HUDEP-2 (cell line): ENCODE results near the gene TXNL1.

Experiments
- DNase-seq, 76 experiments: peaks; one replicate each; lab custom pipeline; 2025; ENCODE audit not compliant: unreplicated experiment in 76 of 76; lab: John Stamatoyannopoulos, UW

The TXNL1 gene

DNA sequence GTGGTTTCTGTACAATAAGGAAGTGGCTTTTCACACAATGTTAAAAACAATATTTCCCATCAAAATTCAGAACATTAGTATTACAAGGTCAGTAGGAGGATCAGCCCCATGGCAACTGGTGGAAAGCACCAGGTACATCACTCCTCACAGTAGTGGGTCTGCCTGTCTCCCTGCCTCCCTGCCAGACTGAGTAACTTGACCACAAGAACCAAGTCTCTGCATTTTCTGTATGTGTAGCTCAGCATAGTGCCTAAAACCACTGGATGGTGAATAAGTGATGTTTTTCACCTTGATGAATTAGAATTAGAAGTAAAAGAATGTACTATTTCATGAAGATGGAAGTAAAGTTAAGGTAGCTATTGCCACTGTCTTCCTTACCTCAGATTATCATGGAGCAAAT is 8.7 kb upstream of the TXNL1 start:
- DNase-seq, result no peak

DNA sequence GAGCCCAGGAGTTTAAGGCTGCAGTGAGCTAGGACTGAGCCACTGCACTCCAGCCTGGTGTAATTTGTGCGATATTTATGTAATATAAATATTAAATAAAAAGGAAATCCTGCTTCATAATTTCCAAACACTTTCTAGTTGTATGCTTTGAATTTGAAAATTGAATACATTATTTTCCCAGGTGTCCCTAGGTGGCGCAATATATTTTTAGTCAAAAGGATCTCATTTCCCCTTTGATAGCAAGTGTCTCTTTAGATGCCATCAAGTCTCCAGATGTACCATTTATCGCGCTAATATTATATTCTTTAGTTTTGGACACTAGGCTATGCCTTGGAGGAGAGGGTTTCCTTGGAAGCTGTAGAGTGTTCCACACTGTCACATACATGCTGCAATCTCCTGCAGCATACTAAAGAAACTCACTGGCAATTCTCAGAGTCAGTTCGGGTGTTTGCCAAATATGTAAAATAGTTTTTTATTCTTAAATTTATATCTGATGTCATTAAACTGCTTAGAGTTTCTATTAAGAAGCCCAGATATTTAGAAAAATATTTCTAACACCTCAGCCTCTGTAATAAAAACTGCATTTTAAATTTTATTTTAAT is 7.1 kb upstream of the TXNL1 start:
- peak in 16 of 76 experiments; percentile 1 to 53 (median 22) for DNase-seq

DNA sequence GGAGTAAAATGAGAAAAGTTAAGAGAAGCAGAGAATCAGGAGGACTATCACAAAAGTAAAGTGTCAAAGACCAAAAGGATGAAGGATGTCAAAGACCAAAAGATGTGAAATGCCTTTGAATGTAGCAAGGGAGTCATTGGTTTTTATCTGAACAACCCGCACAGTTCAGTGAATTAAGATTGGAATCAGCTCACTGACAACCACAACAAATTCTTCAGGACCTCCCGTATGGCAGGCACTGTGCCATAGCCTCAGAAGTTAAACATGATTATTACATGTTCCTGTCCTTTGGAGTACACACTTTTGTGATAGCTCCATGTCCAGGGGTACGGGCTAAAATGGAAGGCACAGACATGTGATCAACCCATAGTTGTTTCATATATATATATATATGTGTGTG is 5.0 kb upstream of the TXNL1 start:
- peak in 51 of 76 experiments; percentile 1 to 77 (median 41) for DNase-seq

DNA sequence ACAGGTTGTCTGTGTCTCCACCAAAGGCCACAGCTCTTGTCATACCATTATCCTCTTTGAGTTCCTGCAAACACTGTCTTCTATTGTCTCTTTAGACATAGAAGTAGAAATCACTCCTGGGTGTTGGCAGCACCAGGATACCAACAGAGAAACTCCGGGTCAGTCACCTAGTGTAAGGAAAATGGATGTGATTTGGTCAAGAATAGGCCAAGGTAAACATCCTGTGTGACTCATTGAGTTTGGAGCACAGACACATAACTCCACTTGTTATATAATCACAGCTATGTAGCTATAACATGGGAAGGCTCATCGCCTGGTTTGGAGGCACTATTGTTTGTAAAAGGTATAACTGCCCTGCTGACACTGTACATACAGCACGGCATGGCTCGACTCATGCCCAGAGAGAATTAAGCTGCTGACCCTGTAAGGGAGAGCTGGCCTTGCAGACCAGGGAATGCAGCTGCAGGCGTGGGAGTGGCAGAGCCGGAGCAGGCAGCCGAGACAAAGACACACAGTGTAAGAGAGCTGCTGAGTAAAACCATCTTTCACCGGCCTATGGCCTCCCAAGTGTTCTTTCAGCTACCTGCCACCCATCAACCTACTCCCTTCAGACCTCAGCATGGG is 3.4 kb upstream of the TXNL1 start:
- DNase-seq, result no peak

DNA sequence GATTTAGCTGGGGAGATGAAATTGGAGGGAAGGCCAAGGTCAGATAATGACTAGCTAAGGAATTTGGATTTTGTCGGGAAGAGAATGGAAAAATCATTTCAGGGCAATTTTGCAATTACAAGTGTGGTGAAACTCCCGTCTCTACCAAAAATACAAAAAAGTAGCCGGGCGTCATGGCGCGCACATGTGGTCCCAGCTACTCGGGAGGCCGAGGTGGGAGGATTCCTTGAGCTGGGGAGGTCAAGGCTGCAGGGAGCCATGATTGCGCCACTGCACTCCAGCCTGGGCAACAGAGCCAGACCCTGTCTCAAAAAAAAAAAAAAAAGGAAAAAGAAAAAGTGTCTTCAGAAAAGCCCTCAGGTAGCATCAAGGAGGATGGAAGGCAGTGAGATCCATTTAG is 1.2 kb upstream of the TXNL1 start:
- DNase-seq, result no peak

DNA sequence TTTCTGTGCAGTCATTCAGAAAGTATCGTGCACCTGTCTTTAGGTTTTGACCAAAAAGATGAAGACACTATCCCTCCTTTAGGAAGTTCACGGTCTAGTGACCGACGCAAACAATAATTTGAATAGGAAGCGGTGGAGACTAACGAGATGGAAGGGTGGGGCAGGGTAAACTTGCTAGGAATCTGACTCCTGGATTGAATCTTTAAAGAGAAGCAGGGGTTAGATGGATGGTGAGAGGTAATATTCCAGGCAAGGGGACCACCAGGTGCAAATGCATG is 651 bp upstream of the TXNL1 start:
- DNase-seq, result peak in 1 of 76 experiments; percentile 55

DNA sequence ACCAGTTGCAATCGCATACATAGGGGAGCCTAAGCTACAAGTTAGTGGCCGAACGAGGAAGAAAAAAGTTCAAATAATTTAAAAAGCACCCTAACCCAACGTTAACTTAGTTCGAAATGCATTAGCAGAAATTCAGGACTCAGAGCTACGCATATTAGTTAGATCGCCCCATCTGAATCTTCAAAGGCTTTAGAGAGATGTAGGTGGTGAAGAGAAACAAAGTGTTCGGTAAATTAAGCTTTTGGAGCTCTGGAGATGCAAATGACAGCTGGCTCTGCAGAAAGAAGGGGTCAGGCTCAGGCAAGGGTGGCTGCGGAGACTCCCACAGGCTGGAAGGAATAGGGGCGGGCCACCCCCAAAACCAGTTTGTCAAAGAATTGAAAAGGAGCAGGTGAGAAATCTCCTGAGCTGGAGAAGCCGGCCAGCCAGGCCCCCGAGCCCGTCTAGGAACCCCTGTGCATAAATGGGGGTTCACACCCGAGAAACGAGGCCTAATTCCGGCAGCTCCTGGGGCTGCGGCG is 621 bp downstream of the TXNL1 start:
- peak in 16 of 76 experiments; percentile 1 to 90 (median 31) for DNase-seq

DNA sequence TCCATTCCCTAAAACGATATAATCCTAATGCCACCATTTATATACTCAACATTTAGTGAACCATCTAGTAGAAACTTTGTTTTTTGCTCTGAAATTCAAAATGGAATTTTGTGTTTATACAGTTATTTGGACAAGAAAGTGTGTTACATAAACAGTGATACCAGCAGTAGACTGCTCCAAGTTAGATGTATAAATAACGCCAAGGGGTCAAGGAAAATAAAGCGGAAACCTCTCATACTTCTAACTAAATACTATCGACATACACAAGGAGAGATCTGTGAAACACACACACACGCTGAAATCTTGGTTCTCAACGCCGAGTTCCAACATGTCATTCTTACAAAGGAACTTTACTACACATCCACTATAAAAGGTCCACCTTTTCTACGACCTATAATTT is 1.2 kb downstream of the TXNL1 start:
- peak in 3 of 76 experiments; percentile 11 to 45 (median 20) for DNase-seq

DNA sequence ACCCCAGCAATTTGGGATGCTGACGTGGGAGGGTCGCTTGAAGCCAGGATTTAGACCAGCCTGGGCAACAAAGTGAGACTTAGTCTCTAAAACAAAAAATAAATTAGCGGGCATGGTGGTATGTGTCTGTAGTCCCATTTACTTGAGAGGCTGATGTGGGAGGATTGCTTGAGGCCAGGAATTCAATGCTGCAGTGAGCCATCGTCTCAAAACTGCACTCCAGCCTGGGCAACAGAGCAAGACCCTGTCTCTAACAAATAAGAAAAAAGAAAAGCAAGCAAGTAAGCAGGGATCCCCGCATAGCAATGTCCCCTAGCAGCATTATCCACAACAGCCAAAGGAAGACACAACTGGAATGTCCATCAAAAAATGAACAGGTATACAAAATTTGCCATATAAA is 3.4 kb downstream of the TXNL1 start:
- DNase-seq, result no peak

DNA sequence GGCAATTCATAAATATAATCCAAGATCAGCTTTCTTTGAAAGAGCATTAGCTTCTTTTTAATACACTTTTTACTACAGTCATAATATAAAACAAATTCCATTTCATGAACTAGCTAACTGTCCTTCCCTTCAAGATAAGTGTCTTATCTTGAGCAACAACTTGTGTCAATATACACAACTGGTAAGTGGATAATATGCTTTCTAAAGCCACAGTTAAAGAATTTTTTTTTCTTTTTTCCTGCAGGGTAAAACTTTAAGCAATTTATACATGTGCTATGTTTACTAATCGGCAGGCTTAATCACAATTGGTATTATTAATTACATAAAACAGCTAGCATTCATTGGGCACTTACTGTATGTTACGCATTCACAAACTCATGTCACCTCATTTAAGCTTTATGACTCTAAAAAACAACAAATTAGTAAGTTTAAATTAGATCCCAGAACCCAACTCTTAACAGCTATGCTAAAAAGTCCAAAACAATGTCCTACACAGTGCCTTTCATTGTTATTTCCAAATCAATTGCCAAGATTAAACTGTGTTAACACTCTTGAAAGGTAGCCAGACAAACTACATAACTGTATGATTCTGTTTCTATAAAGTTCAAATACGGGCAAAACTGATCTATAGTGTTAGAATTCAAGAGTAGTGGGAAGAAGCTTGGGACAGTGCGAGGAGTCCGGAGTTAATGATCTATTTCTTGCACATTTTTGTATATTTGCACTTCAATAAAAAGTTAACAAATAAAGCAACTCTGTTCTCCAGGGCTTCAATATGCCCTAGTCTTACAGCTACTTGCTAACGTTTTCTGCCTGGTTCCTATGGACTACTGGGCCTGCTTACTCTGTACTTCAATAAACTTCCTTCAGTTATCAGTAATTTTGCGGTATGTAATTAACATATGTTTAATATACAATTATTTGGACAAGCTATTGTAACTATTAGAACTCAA is 6.0 kb downstream of the TXNL1 start:
- peak in 27 of 76 experiments; percentile 2 to 76 (median 27) for DNase-seq

DNA sequence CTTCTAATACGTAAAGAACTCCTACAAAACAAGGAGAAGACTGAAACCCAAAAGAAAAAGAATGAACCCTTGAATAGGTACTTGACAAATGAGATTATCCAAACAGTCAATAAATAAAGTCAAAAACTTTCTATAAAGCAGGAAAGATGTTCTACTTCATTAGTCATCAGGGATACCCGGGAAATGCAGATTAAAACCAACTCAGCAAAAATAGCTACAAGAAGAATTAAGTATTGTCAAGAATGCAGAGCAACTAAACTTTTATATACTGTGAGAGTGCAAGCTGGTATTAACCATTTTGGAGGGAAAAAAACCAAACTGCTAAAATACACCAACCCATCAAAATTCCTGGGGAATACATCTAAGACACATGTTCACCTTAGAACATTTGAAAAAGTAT is 10.4 kb downstream of the TXNL1 start:
- no peak for DNase-seq

DNA sequence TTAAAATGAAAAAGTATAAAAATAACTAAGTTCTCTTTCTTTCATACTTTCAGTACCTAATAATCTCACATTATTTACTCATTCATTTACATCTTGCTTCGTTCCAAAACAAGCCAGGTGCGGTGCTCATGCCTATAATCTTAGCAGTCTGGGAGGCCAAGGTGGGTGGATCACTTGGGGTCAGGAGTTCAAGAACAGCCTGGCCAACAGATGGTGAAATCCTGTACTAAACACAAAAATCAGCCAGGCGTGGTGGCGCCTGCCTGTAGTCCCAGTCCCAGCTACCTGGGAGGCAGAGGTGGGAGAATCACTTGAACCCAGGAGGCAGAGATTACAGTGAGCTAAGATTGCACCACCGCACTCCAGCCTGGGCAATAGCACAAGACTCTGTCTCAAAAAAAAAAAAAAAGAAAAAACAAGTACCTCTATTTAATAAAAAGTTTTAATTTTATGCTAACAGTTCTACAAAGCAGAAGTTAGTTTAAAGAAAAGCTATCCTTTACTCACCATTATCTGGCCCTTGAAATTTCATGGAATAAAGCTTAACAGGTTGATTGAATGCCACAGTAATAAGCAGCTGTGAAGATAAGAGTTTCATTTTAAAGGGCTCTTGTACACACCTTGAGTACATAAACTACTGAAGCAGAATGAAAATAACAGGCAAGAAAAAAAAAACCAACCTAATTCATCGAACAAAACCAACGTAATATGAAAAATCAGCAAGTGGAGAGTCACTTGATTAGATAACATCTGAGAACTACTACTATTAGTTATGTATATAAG is 22.5 kb downstream of the TXNL1 start:
- no peak for DNase-seq

DNA sequence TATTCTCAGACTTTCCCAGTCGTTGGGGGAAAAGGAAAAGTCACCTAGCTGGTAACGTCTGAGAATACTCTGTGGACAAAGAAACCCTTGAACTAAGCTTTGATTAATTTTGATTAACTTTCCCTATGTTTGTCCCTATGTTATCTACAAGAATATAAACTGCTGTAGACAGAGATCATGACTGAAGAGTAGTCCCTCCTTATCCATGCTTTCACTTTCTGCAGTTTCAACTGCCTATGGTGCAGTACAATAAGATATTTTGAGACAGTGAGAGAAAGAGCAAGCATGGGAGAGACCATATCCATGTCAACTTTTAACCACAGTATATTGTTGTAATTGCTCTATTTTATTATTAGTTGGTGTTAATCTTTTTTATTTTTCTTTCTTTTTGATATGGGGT is 31.8 kb downstream of the TXNL1 start:
- no peak for DNase-seq

DNA sequence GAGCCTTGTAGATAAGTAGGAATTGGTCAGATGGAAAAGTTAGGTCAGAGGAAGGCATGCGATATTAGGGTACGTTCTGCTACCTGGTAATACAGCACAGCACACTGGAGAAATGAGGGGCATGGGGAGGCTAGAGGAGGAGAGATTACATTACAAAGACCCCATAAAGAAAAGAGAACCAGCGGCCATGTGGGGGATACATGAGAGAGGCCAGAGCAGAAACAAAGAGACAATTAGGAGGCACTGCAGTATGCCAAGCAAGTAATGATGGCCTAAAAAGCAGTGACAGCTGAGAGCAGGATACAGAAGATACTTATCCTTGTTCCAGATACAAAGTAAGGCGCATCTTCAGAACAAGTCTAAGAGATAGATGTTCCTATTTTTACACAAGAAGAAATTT is 40.0 kb downstream of the TXNL1 start:
- DNase-seq, result no peak

DNA sequence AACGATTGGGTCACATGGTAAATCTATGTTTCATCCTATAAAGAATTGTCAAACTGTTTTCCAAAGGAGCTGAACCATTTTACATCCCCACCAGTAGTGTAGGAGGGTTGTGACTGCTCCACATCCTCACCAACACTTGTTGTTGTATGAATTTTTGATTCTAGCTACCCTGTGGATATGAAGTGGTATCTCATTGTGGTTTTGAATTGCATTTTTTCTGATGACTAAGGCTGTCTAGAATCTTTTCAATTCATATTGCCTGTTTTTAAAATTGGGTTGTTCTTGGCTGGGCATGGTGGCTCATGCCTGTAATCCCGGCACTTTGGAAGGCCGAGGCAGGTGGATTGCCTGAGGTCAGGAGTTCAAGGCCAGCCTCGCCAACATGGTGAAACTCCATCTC is 44.5 kb downstream of the TXNL1 start:
- no peak for DNase-seq

DNA sequence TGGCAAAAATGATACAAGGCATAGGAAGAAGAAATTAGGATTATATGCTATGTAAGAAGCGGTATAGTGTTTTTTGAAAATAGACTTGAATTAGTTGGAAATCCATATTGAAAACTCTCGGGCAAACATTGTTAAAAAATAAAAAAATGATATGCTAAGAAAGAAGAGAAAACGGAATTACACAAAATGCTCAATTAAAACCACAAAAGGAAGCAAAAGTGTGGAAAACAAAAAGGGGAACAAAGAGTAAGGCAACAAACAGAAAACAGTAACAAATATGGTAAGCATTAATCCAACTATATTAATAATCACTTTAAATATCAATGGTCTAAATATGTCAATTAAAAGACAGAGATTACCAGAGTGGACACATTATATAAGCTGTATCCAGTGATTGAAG is 58.4 kb downstream of the TXNL1 start:
- DNase-seq, result no peak

DNA sequence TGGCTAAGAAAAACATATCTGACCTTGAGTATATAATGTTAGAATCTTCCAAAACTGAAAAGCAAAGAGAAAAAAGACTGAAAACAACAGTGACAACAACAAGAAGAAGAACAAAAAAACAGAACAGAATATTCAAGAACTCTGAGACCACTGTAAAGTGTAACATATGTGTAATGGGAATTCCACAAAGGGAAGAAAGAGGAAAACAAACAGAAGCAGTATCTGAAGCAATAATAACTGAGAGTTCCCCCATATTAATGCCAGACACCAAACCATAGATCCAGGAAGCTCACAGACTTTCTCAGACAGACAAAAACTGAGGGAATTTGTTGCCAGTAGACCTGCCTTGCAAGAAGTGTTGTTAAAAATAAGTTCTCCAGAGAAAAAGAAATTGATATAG is 58.9 kb downstream of the TXNL1 start:
- no peak for DNase-seq

DNA sequence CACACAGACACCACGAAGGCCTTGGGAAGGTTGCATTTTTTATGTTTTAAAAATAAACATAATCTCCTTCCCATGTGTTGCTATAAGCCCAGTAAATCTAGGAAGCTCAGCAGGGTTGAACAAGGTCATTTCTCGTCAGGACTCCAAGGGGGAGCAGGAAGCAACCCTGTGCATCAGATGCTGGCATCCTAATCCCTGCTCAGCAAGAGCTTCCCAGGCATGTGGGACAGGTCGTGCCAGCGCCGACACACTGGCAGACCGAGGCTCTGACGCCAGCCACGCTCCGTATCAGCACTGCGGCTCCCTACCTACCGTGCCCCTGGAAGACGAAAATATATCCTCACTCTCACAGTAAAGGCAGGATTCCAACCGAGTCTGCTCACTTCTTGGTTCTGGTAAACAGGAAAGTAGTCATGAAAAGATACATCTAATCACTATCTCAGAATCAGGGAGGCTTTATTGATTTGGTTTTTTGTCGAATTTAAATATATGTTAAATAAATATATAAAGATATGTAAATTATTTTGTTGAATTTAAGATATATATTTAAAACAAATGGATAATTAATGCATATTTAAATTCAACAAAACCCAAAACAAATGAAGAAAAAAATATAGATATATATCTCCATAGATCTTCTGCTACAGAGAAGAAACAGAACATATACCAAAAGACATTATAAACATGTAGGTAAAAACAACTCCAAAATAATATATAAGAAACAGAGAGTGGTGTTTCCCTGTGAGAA is 61.4 kb downstream of the TXNL1 start:
- DNase-seq, result no peak

DNA sequence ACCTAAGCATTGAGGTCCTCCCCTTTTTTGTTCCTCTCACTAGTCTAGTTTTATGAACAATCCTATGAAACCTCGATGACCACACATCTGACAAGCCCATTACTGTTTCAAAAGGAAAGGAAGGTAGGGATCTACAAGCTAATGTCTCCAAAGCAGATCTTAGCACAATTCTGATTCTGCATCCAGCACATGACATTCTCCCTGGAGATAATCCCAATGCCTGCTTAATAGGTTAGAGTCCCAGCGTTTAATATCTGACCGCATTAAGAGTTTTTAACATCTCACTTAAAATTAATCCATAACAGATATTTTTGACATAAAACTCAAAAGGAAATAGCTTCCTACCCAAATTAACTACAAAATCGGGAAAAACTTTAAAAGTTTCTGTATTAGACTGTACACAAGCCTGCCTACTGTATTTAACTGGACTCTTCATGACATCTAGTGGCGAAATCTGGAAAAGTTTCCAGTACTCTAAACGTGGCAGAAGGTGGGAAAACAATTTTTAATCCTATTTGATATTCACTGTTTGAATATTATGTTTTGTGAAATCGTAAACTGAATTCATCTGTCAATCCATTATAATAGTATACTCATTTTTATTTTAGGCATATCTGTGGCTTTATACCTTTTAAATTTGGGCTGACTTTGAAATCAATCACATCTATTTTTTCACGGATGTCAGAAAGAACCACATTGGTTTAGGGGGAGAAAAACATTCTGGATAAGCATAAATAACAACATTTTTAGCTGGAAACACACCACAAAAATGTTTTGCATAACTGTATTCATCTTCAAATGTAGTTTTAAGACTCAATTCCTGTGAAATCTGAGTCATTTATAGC is 62.4 kb downstream of the TXNL1 start:
- DNase-seq, result peak in 25 of 76 experiments; percentile 0 to 48 (median 15)
